ENCODE results near the gene PCYT2. TPM values are rescaled to one million over a fixed set of nuclear protein-coding genes. Genes with fewer than 3 reads are reported as not detected.
A peak's percentile ranks its signal among the peaks of the same experiment; 100 is the strongest.

Gene PCYT2
- total and polyA plus RNA-seq, 9 of the 15 experiments (the other 6 are each of a cell fraction or from before 2014, with no cell fraction given): 0.92 to 134 (median 82.5) TPM

DNA sequence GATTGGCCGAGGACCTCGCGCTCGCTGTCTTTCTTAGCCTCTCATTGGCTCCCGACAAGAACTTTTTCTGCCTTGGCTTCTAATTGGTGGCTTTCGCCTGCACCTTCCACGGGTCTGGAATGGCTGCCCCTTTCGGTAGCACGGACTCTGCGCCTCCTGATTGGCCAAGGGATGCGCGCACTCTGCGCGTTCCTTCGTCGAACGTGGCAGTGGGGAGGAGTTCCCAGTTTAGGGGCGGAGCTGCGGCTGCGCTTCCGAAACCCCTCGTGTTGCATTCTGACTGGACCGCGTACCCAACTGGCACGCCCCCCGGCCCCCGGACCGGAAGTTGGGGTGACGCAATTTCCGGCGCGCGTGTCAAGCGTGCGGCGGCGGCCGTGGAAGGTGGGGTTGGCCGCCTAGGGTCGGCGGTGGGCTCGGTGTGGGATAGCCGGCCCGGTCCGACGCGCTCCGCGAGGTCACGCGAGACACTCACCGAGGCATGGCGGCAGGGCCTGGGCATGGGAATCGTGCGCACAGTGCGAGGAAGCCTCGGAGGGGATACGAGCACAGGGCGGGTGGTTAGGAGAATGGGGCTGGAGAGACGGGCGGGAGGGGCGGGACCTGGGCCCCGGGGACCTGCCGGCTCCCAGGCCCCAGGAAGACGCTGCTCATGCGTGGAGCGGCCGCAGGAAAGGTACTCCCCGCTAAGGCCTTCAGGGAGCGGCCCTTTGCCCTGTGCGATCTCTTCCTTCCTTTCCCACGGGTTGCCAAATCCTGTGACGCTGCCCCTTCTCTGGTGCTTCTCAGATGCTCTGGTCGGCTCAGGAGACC lies 50.2 kb downstream of the PCYT2 start (continued):
- TF ChIP-seq RHOXF2B (CRISPR knock-in tag; conservative IDR thresholded peaks at IDR 0.05): no peak
- TF ChIP-seq, protein P1, sequence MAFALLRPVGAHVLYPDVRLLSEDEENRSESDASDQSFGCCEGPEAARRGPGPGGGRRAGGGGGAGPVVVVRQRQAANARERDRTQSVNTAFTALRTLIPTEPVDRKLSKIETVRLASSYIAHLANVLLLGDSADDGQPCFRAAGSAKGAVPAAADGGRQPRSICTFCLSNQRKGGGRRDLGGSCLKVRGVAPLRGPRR (CRISPR knock-in tag; IDR thresholded peaks at IDR 0.05): peak; percentile 87; the same call in 1 of the 2 replicates
- TF ChIP-seq ZNF699 (CRISPR knock-in tag; IDR thresholded peaks at IDR 0.05; ENCODE audit: insufficient replicate concordance): no peak
- TF ChIP-seq CTBP1 (IDR thresholded peaks at IDR 0.05; ENCODE audit: borderline replicate concordance): peak; percentile 17; the same call in 1 of the 2 replicates
- TF ChIP-seq ZKSCAN8 (CRISPR knock-in tag; IDR thresholded peaks at IDR 0.05): peak; percentile 99
- TF ChIP-seq, protein P2, sequence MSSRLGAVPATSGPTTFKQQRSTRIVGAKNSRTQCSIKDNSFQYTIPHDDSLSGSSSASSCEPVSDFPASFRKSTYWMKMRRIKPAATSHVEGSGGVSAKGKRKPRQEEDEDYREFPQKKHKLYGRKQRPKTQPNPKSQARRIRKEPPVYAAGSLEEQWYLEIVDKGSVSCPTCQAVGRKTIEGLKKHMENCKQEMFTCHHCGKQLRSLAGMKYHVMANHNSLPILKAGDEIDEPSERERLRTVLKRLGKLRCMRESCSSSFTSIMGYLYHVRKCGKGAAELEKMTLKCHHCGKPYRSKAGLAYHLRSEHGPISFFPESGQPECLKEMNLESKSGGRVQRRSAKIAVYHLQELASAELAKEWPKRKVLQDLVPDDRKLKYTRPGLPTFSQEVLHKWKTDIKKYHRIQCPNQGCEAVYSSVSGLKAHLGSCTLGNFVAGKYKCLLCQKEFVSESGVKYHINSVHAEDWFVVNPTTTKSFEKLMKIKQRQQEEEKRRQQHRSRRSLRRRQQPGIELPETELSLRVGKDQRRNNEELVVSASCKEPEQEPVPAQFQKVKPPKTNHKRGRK (tag; IDR thresholded peaks at IDR 0.05): no peak
- no peak for TF ChIP-seq ZNF431 (CRISPR knock-in tag; IDR thresholded peaks at IDR 0.05)
- TF ChIP-seq MCM3 (IDR thresholded peaks at IDR 0.05): no peak
- no peak for TF ChIP-seq U2AF1 (optimal IDR thresholded peaks at IDR 0.05; ENCODE audit: low read depth, low read length)
- TF ChIP-seq, protein P3, sequence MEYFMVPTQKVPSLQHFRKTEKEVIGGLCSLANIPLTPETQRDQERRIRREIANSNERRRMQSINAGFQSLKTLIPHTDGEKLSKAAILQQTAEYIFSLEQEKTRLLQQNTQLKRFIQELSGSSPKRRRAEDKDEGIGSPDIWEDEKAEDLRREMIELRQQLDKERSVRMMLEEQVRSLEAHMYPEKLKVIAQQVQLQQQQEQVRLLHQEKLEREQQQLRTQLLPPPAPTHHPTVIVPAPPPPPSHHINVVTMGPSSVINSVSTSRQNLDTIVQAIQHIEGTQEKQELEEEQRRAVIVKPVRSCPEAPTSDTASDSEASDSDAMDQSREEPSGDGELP (CRISPR knock-in tag; IDR thresholded peaks at IDR 0.05; ENCODE audit: borderline replicate concordance): peak; percentile 19; the same call in 1 of the 2 replicates
- no peak for TF ChIP-seq CAMTA2 (CRISPR knock-in tag; conservative IDR thresholded peaks at IDR 0.05)
- no peak for TF ChIP-seq FOXK1 (CRISPR knock-in tag; IDR thresholded peaks at IDR 0.05; ENCODE audit: borderline replicate concordance)
- no peak for TF ChIP-seq ZNF12 (CRISPR knock-in tag; IDR thresholded peaks at IDR 0.05)
- peak; percentile 85 for TF ChIP-seq TAF1 (IDR thresholded peaks at IDR 0.05; ENCODE audit: control insufficient read depth, extremely low read depth, insufficient read depth, low read length, severe bottlenecking)
- peak; percentile 88 for TF ChIP-seq ZNF79 (CRISPR knock-in tag; IDR thresholded peaks at IDR 0.05; ENCODE audit: low read depth)
- no peak for TF ChIP-seq TCF7L2 (IDR thresholded peaks at IDR 0.05; ENCODE audit: low read depth, low read length)
- TF ChIP-seq, protein P4, sequence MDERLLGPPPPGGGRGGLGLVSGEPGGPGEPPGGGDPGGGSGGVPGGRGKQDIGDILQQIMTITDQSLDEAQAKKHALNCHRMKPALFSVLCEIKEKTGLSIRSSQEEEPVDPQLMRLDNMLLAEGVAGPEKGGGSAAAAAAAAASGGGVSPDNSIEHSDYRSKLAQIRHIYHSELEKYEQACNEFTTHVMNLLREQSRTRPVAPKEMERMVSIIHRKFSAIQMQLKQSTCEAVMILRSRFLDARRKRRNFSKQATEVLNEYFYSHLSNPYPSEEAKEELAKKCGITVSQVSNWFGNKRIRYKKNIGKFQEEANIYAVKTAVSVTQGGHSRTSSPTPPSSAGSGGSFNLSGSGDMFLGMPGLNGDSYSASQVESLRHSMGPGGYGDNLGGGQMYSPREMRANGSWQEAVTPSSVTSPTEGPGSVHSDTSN (CRISPR knock-in tag; IDR thresholded peaks at IDR 0.05; ENCODE audit: low read depth): no peak
- TF ChIP-seq, protein P4 (tag; conservative IDR thresholded peaks at IDR 0.05; ENCODE audit: low read depth): peak; percentile 47
- TF ChIP-seq NEUROD1 (IDR thresholded peaks at IDR 0.05; ENCODE audit: borderline replicate concordance, low read depth, low read length, partially characterized antibody): peak; percentile 99
- no peak for TF ChIP-seq ARHGAP35 (IDR thresholded peaks at IDR 0.05; ENCODE audit: partially characterized antibody)
- TF ChIP-seq ZNF57 (CRISPR knock-in tag; IDR thresholded peaks at IDR 0.05): 0 out of 2 replicates have a peak, but pooled peaks have one; percentile 63
- TF ChIP-seq ZNF589 (CRISPR knock-in tag; IDR thresholded peaks at IDR 0.05; ENCODE audit: low read depth): peak; percentile 100
- no peak for TF ChIP-seq NBN (IDR thresholded peaks at IDR 0.05; ENCODE audit: low read depth)
- TF ChIP-seq CREBBP (IDR thresholded peaks at IDR 0.05; ENCODE audit: low read depth, low read length): no peak
